Ammon's horn (tissue), 1 donor: ENCODE measurements around the gene SMARCD2.
"Not testable (repeated sequence)": the region's sequence is repeated elsewhere in the genome, so short reads cannot be mapped to it uniquely, and the experiment has no call there.

Source experiments
- DNase-seq: peaks from one replicate; pipeline ENCODE4 v3.0.0-alpha.2; 2016; ENCODE audit warnings: low spot score

Gene SMARCD2

DNA sequence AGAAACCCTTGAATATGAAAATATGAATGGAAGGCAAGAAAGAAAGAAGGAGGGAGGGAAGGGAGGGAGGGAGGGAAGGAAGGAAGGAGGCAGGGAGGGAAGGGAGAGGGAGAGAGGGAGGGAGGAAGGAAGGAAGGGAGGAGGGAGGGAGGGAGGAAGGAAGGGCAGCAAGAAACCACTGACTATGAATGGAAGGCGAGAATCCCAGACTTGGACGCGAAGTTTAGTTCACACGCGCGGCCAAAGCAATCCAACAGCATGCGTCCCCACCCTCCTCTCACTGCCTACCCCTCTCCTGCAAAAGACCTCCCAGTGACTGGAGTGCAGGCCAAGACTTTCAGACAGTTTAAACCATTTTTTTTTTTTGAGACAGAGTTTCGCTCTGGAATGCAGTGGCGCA, 7.9 kb upstream of the SMARCD2 start:
- no peak for DNase-seq

DNA sequence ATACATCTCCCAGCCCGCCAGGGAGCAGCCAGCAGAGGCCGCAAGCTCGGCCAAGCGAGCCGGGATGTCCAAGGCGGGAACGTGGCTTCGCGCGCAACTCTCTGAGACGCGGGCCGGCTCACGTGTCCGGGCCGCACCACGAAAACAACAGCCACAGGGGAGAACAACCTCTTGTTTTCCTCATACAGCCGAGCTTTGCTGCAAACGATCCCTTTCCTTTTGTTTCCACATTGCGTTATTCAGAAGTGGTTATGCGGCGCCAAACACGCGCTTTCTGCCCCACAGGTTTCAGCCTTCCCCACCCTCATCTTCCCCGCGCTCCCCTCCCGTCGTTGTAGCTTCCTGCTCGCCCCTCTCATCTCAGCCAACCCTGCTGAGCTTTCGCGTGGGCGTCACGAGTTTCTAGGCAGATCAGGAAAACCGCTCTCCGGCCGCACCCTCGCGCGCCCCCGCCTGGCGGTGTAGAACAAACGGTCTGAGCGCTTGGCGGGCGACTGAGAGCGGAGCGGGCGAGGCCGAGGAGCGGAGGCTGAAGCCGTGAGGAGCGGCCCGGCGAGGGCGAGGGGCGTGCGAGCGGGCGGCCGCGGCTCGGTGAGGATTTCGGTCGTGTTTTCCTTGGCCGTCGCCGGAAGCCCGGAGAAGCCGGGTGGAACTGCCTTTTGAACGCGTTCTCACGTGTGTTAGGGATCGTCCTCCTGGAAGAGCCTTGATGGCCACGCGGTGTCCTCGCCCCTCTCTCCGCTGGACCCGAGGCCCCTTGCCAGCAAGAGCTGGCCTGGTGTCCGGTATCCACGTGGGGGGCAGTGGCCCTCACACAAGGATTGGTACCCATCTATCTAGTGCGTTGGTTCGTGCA, 6.6 kb upstream of the SMARCD2 start:
- DNase-seq, result peak; percentile 91

DNA sequence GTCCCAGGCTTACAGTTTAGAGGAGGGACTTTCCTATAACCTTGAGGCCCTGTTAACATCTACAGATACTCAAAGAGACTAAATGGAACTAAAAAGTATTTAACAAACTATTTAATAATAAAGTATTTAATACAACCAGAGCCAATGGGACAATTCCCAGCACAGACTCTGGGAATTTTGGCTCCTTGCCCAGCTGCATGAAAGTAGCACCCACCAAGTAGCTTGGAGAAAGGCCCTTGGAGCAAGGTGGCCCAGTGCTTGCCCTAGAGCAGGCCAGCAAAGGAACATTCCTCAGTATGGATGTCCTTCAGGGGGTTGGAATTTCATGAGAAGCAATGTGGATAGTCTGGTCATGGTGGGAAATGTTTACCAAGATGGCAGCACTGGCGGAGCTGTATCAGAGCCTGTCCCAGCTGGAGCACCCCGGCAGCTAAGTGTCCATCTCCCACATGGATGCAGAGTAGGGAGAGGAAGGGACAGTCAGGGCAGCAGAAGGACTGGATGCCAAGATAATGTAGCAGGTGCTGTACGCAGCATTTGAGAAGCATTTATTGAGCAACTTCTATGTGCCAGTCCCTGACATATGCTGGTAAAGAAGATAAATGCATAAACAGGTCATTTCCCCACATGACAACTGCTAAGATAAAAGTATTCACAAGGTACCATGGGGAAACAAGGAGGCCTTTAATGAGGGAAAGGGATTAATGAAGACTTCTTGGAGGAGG, 5.2 kb upstream of the SMARCD2 start:
- no peak for DNase-seq

DNA sequence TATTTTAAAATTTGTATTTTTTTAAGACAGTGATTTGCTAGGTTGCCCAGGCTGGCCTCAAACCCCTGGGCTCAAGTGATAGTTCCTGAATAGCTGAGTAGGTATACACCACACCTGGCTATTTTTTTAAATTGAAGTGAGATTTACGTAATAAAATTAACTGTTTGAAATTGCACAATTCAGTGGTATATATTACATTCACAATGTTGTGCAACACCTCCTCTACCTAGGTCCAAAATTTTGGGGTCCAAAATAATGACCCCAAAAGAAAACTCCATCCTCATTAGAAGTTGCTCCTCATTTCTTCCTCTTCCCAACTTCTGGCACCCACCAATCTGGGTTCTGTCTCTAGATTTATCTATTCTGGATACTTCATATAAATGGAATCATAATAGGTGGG, 3.0 kb upstream of the SMARCD2 start:
- no peak for DNase-seq

DNA sequence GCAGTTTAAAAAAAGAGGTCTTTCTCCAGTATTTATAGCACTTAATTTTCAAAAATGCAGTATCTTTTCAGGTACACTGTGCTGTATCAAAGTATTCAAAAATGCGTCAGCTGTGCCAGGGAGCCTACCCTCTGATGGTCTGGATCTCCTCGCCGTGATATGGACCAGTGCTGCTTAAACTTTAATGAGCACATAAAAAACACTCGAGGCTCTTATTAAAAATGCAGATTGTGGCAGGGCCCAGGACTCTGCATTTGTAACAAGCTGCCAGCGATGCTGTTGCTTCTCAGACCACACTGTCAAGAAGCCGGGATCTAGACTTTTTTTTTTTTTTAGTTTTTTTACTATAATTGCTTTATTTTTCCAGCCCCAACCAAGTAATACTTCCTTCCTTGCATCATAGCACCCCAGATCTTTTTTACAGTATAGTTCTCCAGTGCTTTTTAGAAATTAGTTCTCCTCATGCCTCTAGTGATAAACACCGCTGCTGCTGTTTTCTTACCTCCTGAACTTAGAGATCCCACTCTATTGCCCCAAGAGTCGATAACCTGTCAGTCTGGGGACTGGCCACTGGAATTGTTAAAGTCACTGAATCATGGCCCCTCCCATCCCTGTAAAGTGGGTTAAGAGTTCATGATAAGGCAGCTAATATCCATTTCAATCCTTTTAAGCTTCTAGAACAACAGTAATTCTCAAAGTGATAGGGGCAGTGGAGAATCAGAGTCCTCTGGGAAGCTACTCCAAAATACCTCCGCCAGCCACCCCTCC, 1.6 kb upstream of the SMARCD2 start:
- DNase-seq, result no peak

DNA sequence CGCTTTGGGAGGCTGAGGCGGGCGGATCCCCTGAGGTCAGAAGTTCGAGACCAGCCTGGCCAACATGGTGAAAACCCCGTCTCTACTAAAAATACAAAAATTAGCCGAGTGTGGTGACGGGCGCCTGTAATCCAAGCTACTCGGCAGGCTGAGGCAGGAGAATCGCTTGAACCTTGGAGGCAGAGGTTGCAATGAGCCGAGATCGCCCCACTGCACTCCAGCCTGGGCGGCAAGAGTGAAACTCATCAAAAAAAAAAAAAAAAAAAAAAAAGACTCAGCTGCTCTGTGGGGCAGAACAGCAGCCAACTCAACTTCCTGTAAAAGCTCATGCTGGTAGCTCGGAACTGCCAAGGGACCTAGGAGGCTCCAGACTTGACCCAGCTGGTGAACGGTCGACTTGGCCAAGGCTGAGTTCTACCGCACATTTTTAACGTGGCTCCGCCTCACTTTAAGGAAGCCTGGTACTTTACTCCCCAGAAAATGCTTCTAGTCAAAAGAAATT, 953 bp upstream of the SMARCD2 start:
- DNase-seq, result not testable (repeated sequence)

DNA sequence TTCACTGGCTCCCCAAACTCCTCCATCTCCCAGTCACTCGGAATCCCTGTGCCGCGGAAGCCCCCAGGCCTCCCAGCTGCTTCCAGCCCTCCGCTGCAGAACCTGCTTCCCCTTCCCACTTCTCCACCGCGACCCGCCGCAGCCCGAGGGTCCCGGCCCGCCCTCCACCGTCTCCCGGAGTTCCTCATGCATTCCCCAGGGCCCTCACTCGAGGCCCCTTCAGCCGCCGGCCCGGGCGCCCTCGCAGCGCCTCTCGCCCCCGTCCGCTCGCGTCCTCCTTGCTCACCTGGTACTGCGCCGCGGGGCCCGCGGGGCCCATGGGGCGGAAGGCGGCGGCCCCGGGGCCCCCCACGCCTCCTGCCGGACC, 329 bp downstream of the SMARCD2 start:
- no peak for DNase-seq

- DNase-seq, result peak; percentile 62
These were observed 924 bp downstream of the SMARCD2 start for GRCh38 chr17:63841350-63842172.

DNA sequence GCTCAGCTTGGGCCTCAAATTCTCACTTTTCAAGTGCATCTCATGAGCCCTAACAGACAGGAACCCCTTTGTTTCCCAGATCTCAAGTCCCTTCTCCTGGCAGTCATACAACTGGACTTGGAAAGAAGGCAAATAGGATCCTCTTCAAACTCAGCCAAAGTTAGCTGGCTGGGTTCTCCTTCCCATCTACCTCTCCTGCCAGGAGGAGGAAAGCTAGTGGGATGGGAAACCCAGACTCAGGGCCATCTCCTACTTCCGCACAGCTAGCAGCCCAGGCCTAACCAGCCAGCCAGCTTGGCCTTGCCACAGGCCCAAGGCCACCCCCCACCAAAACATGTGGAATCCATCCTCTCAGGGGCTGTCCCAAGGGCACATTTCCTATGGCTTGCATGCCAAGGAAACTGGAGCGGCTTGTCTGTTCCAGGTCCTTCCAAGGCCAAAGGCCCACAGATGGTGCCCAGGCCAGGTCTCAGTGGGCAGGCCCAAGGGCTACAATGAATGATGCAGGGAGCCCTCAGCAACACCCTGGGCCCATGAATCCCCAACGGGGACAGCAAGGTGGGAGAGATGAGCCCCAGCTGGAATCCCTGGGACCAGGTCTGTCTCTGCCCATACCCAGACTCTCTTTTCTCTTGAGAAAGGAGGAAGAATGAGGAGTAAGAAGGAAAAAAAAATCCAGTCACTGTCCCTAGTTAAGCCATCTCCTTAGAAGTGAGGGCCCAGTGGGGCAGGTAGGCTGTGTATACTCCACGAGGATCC, 1.7 kb downstream of the SMARCD2 start:
- no peak for DNase-seq

- DNase-seq, result peak; percentile 95
These were observed 3.8 kb downstream of the SMARCD2 start for GRCh38 chr17:63838631-63839171.

GRCh38 chr17:63837962-63838600, 4.4 kb downstream of the SMARCD2 start:
- no peak for DNase-seq

DNA sequence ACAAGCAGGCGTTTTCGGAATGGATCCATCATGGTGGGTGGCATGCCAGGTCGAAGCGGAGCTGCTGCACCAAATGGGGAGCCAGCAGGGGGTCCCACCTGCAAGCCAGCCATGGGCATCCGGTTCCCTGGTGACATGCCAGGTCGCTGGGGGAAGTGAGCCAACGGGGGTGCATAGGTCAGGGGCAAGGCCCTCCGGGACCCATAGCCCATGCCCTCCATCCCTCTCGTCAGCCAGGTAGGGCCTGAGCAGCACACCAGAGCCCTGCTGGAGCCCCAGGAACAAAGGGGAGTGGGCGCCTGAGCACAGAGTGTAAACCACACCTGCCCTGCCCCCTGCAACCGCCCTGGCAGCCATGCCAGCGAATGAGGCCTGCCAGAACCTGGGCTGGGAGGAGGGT, 5.0 kb downstream of the SMARCD2 start:
- no peak for DNase-seq

GRCh38 chr17:63836811-63837210, 5.7 kb downstream of the SMARCD2 start:
- no peak for DNase-seq

DNA sequence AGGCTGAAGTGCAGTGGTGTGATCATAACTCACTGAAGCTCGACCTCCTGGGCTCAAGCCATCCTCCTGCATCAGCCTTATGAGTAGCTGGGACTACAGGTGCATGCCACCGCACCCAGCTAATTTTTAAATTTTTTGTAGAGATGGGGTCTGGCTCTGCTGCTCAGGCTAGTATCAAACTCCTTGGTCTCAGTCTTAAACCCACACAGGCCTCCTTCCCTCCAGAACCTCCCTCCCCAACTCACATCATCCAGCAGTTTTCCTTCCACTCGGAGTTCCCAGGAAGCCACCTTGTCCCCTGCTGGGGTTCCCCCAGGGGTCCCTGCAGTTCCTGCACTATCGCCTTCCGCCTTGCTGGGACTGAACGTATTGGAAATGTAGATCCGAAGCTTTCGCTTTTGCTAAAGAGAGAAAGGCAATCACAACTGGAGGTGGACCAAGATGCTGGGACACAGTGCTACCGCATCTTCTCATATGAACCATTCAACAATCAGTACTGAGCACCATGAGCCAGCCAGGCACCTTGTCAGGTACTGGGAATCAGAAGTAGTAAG, 7.2 kb downstream of the SMARCD2 start:
- no peak for DNase-seq

GRCh38 chr17:63834431-63835166, 7.9 kb downstream of the SMARCD2 start:
- peak; percentile 88 for DNase-seq

DNA sequence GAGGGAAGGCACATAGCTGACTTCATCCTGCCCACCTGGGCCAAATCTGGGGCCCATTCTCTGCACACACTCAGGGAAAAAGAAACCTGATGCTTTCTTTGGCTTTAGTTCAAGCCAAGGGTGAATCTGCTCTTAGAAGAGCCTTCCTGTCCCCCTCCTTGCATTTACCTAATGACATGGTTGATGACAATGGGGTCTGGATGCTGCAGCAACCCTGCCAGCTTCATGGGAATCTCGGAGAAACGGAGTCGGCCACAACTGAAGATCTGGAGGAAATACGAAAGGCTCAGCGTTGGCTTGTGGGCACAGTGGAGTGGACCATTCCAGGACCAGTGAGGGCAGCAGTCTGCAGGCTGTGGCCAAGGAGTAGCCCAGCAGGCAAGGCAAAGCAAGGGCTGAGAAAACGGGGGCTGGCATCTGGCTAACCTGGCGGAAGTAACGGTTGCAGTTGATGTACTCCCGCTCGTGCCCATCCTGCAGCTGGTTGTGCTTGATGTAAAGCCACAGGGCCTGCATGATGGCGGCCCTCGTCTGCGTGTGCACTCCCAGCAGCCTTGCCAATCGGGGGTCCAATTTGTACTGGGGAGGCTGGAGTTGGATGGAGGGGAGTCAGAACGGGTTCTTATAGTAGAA, 8.6 kb downstream of the SMARCD2 start:
- DNase-seq, result no peak

GRCh38 chr17:63833026-63833740, 9.3 kb downstream of the SMARCD2 start:
- DNase-seq, result no peak

DNA sequence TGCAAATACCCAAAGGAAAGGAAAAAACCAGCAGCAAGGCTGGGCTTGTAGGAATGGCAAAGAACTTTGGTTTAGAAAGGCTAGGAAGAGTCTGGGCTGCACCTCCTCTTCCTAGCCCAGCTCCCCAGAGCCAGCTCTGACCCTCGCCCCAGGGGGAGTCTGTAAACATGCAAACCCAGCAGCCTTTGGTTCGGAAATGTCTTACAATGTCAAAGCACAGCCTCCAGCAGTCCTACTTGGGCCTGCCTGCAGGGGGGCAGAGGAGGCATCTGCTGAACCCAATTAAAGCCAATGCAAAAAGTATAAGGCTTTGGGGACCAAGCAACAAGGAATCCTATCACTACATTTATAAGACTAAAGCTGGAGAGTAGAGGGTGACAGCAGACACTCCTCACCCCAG, 10.0 kb downstream of the SMARCD2 start:
- DNase-seq, result no peak
